K562 (cell line): ENCODE measurements around the gene PRRC2B.

Experiments
- BHLHE40 ChIP-seq: IDR thresholded peaks from 2 replicates; pipeline ENCODE4 v1.6.1; 2011; ENCODE audit warnings: low read length, improper control_type of control experiment
- EP300 ChIP-seq: IDR thresholded peaks from 2 replicates; pipeline ENCODE4 v1.6.1; 2012; ENCODE audit warnings: low read length, improper control_type of control experiment
- FOXK2 ChIP-seq, 2 experiments: fragments of 450-650 bp; IDR thresholded peaks in 1 of 2; conservative IDR thresholded peaks in 1 of 2; 2 replicates each; pipeline ENCODE4 v1.6.1; 2016; ENCODE audit warnings: low read depth in 2 of 2, mild to moderate bottlenecking in 1 of 2
- HNRNPLL ChIP-seq: fragments of 200-400 bp; formaldehyde crosslinking; IDR thresholded peaks from 2 replicates; pipeline ENCODE4 v1.6.1; 2017; ENCODE audit warnings: low read length, low read depth, mild to moderate bottlenecking; ENCODE audit not compliant: poor library complexity, severe bottlenecking
- NBN ChIP-seq: fragments of 450-650 bp; IDR thresholded peaks from 2 replicates; pipeline ENCODE4 v1.6.1; 2016; ENCODE audit warnings: low read depth, mild to moderate bottlenecking
- POLR2AphosphoS5 ChIP-seq: IDR thresholded peaks from 2 replicates; pipeline ENCODE4 v1.6.1; 2011; ENCODE audit warnings: mild to moderate bottlenecking, low read depth, low read length, moderate library complexity; ENCODE audit not compliant: control insufficient read depth, insufficient read depth
- RFX5 ChIP-seq: IDR thresholded peaks from 2 replicates; pipeline ENCODE4 v1.6.1; 2011; ENCODE audit warnings: low read depth, mild to moderate bottlenecking, improper control_type of control experiment, low read length
- SMAD3 ChIP-seq: fragments of 450-650 bp; formaldehyde crosslinking; conservative IDR thresholded peaks from 2 replicates; pipeline ENCODE4 v1.4.0; 2020; ENCODE audit warnings: mild to moderate bottlenecking
- ZBTB7A ChIP-seq: IDR thresholded peaks from 2 replicates; pipeline ENCODE4 v1.6.1; 2011; ENCODE audit warnings: low read depth, mild to moderate bottlenecking, low read length, moderate library complexity, borderline replicate concordance; ENCODE audit not compliant: control insufficient read depth
- ZKSCAN8 ChIP-seq: fragments of 200-800 bp; sonication (Bioruptor generic); IDR thresholded peaks from 2 replicates; pipeline ENCODE4 v1.6.1; 2016; ENCODE audit warnings: missing genetic modification characterization, missing compliant biosample characterization
- TF ChIP-seq, protein P1 (sequence below), 3 experiments: IDR thresholded peaks in 2 of 3; conservative IDR thresholded peaks in 1 of 3; 2 replicates each; pipeline ENCODE4 v1.5.1; 2011 to 2012; ENCODE audit warnings: low read length in 3 of 3, mild to moderate bottlenecking in 3 of 3, control low read depth in 2 of 3, improper control_type of control experiment in 1 of 3, inconsistent platforms in 1 of 3, low read depth in 1 of 3, mixed read lengths in 1 of 3, moderate library complexity in 1 of 3; ENCODE audit not compliant: insufficient read depth in 2 of 3

DNA sequence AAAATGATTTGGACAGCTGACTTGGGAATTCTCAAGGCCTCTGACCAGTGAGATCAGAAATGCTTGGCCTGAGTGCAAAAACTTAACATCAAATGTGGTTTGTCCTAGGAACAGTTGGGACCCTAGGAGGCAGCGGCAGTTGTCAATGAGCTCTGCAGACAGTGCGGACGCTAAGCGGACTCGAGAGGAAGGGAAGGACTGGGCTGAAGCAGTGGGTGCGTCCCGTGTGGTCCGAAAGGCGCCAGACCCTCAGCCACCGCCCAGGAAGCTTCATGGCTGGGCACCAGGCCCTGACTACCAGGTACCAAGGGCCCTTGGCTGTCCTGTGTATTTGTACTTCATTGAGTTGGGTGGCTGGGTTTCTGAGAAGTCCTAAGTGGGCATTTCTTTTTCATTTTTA lies 65.2 kb downstream of the PRRC2B start:
- TF ChIP-seq RFX5 (no peak), POLR2AphosphoS5 (no peak), SMAD3 (no peak), HNRNPLL (no peak), ZBTB7A (no peak), BHLHE40 (no peak), ZKSCAN8 (CRISPR knock-in tag) (no peak), EP300 (no peak), NBN (no peak), FOXK2 (conservative IDR thresholded peaks at IDR 0.05 in 1 of 2, IDR thresholded peaks at IDR 0.05 in 1 of 2; ENCODE audit: low read depth in 2 of 2) (no peak)
- TF ChIP-seq, protein P1, sequence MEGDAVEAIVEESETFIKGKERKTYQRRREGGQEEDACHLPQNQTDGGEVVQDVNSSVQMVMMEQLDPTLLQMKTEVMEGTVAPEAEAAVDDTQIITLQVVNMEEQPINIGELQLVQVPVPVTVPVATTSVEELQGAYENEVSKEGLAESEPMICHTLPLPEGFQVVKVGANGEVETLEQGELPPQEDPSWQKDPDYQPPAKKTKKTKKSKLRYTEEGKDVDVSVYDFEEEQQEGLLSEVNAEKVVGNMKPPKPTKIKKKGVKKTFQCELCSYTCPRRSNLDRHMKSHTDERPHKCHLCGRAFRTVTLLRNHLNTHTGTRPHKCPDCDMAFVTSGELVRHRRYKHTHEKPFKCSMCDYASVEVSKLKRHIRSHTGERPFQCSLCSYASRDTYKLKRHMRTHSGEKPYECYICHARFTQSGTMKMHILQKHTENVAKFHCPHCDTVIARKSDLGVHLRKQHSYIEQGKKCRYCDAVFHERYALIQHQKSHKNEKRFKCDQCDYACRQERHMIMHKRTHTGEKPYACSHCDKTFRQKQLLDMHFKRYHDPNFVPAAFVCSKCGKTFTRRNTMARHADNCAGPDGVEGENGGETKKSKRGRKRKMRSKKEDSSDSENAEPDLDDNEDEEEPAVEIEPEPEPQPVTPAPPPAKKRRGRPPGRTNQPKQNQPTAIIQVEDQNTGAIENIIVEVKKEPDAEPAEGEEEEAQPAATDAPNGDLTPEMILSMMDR (IDR thresholded peaks at IDR 0.05 in 2 of 3, conservative IDR thresholded peaks at IDR 0.05 in 1 of 3; ENCODE audit: insufficient read depth in 2 of 3, low read depth in 1 of 3, low read length in 3 of 3), result no peak
